Activated T-cell treated with anti-CD3 and anti-CD28 coated beads, Interleukin-2, amount 50 U/mL, for 72 hours (primary cell): ENCODE results near the gene CRPPA. TPM values are rescaled to one million over a fixed set of nuclear protein-coding genes. Genes with fewer than 3 reads are reported as not detected.

Source experiments
- ATAC-seq, 2 donors: fragments of 150-1000 bp; cut with Tn5 transposase; replicated peaks in 1 of 2; 2 replicates each; pipeline ENCODE4 v1.10.0; 2021; ENCODE audit warnings: moderate library complexity in 2 of 2, mild to moderate bottlenecking in 1 of 2
- DNase-seq, 2 donors: peaks; one replicate each; pipeline ENCODE4 v3.0.0; 2021 to 2022; ENCODE audit warnings: mixed read lengths in 1 of 2
- H3K27ac Mint-ChIP-seq: one replicate; pipeline ENCODE4 v1.8.0; 2022; ENCODE audit warnings: mild to moderate bottlenecking, moderate library complexity, mixed read lengths
- H3K27me3 Mint-ChIP-seq: one replicate; pipeline ENCODE4 v1.8.0; 2022; ENCODE audit warnings: low read depth, mixed read lengths
- H3K36me3 Mint-ChIP-seq, 2 donors: one replicate each; pipeline ENCODE4 v1.8.0; 2022; ENCODE audit warnings: mixed read lengths in 2 of 2, mild to moderate bottlenecking in 1 of 2; ENCODE audit not compliant: insufficient read depth in 2 of 2
- H3K4me1 Mint-ChIP-seq: one replicate; pipeline ENCODE4 v1.8.0; 2022; ENCODE audit warnings: low read depth, mixed read lengths
- H3K4me3 Mint-ChIP-seq, 2 donors: one replicate each; pipeline ENCODE4 v1.8.0; 2022; ENCODE audit warnings: mild to moderate bottlenecking in 2 of 2, mixed read lengths in 2 of 2, moderate library complexity in 2 of 2
- H3K9me3 Mint-ChIP-seq, 2 donors: one replicate each; pipeline ENCODE4 v1.8.0; 2022; ENCODE audit warnings: mixed read lengths in 2 of 2
- total RNA-seq, 2 donors: library from RNA; stranded (reverse); gene quantifications; one replicate each; pipeline ENCODE4 v1.2.3, GENCODE V29; 2022

The CRPPA gene
- total RNA-seq, 2 donors from 2014 or later, result 0.53 to 0.86 TPM

- Mint-ChIP-seq H3K27ac (no peak overlapping the region), H3K4me3 (no peak overlapping the region), H3K4me1 (no peaks in the 10 kb centered on the region), H3K27me3 (no peaks in the 10 kb centered on the region), H3K9me3 (no peaks in the 10 kb centered on the region), H3K36me3 (no peaks in the 10 kb centered on the region)
- ATAC-seq (no peak), DNase-seq (no peak)
Measured at GRCh38 chr7:16438988-16439387, 17.6 kb upstream of the CRPPA start.

GRCh38 chr7:16436306-16436705 is 15.0 kb upstream of the CRPPA start:
- Mint-ChIP-seq H3K4me3 (no peak overlapping the region), H3K9me3 (no peaks in the 10 kb centered on the region), H3K27me3 (no peaks in the 10 kb centered on the region), H3K4me1 (peaks cover 6% of the 10 kb centered on the region), H3K36me3 (no peaks in the 10 kb centered on the region), H3K27ac (no peak overlapping the region)
- ATAC-seq (no peak), DNase-seq (no peak)

GRCh38 chr7:16433568-16434122 is 12.3 kb upstream of the CRPPA start:
- no peak overlapping the region for H3K4me3 Mint-ChIP-seq
- DNase-seq (no peak), ATAC-seq (no peak)
- H3K27me3 Mint-ChIP-seq, result no peaks in the 10 kb centered on the region
- H3K36me3 Mint-ChIP-seq, result no peaks in the 10 kb centered on the region
- peaks cover 6% of the 10 kb centered on the region for H3K4me1 Mint-ChIP-seq
- H3K27ac Mint-ChIP-seq, result no peak overlapping the region
- no peaks in the 10 kb centered on the region for H3K9me3 Mint-ChIP-seq

GRCh38 chr7:16432425-16432731 is 11.0 kb upstream of the CRPPA start:
- Mint-ChIP-seq H3K36me3 (no peaks in the 10 kb centered on the region), H3K27ac (no peak overlapping the region), H3K9me3 (no peaks in the 10 kb centered on the region), H3K4me1 (peaks cover 6% of the 10 kb centered on the region), H3K4me3 (no peak overlapping the region), H3K27me3 (no peaks in the 10 kb centered on the region)
- DNase-seq (no peak), ATAC-seq (no peak)

- ATAC-seq, result peak; percentile 58 to 70
- Mint-ChIP-seq H3K4me3 (no peak overlapping the region), H3K27me3 (no peaks in the 10 kb centered on the region), H3K27ac (no peak overlapping the region), H3K9me3 (no peaks in the 10 kb centered on the region), H3K4me1 (peaks cover 6% of the 10 kb centered on the region), H3K36me3 (no peaks in the 10 kb centered on the region)
- peak; percentile 19 to 30 for DNase-seq
Measured at GRCh38 chr7:16431646-16432424, 10.5 kb upstream of the CRPPA start.

GRCh38 chr7:16430133-16430532 is 8.8 kb upstream of the CRPPA start:
- Mint-ChIP-seq H3K9me3 (no peaks in the 10 kb centered on the region), H3K27ac (no peak overlapping the region), H3K36me3 (no peaks in the 10 kb centered on the region), H3K27me3 (no peaks in the 10 kb centered on the region), H3K4me1 (peaks cover 6% of the 10 kb centered on the region), H3K4me3 (no peak overlapping the region)
- DNase-seq, result no peak
- peak in 1 of 2 donors; percentile 23 for ATAC-seq

GRCh38 chr7:16428672-16429071 is 7.3 kb upstream of the CRPPA start:
- no peaks in the 10 kb centered on the region for H3K27me3 Mint-ChIP-seq
- H3K27ac Mint-ChIP-seq, result no peak overlapping the region
- DNase-seq (no peak), ATAC-seq (no peak)
- peaks cover 4% of the 10 kb centered on the region for H3K4me1 Mint-ChIP-seq
- H3K9me3 Mint-ChIP-seq, result no peaks in the 10 kb centered on the region
- H3K36me3 Mint-ChIP-seq, result no peaks in the 10 kb centered on the region
- no peak overlapping the region for H3K4me3 Mint-ChIP-seq

- ATAC-seq, result no peak
- H3K36me3 Mint-ChIP-seq, result no peaks in the 10 kb centered on the region
Measured at GRCh38 chr7:16428182-16428581, 6.8 kb upstream of the CRPPA start.

GRCh38 chr7:16423761-16424160 is 2.4 kb upstream of the CRPPA start:
- Mint-ChIP-seq H3K27ac (no peak overlapping the region), H3K4me1 (peaks cover 16% of the 10 kb centered on the region), H3K9me3 (no peaks in the 10 kb centered on the region), H3K4me3 (no peak overlapping the region), H3K36me3 (no peaks in the 10 kb centered on the region), H3K27me3 (no peaks in the 10 kb centered on the region)
- no peak for ATAC-seq
- DNase-seq, result no peak

More at GRCh38 chr7:16428182-16428581, 6.8 kb upstream of the CRPPA start:
- DNase-seq, result no peak
- Mint-ChIP-seq H3K9me3 (no peaks in the 10 kb centered on the region), H3K4me3 (no peak overlapping the region), H3K27me3 (no peaks in the 10 kb centered on the region), H3K4me1 (no peaks in the 10 kb centered on the region), H3K27ac (no peak overlapping the region)

- Mint-ChIP-seq H3K27ac (peak overlapping the region; percentile 20), H3K4me1 (peaks cover 16% of the 10 kb centered on the region), H3K4me3 (peak overlapping the region in 1 of 2 donors; percentile 25), H3K27me3 (no peaks in the 10 kb centered on the region), H3K36me3 (peaks cover 0 to 3% of the 10 kb centered on the region in 2 donors), H3K9me3 (peaks cover 0 to 1% of the 10 kb centered on the region in 2 donors)
- ATAC-seq, result no peak
- no peak for DNase-seq
Measured at GRCh38 chr7:16422917-16423316, 1.6 kb upstream of the CRPPA start.

GRCh38 chr7:16422103-16422435 is 731 bp upstream of the CRPPA start:
- Mint-ChIP-seq H3K36me3 (peaks cover 0 to 5% of the 10 kb centered on the region in 2 donors), H3K4me1 (peaks cover 18% of the 10 kb centered on the region), H3K4me3 (peak overlapping the region; percentile 66 to 71), H3K27ac (peak overlapping the region; percentile 27), H3K9me3 (peaks cover 0 to 1% of the 10 kb centered on the region in 2 donors), H3K27me3 (no peaks in the 10 kb centered on the region)
- DNase-seq (no peak), ATAC-seq (no peak)

GRCh38 chr7:16420649-16421332 is 547 bp downstream of the CRPPA start:
- H3K4me1 Mint-ChIP-seq, result peaks cover 22% of the 10 kb centered on the region

GRCh38 chr7:16420329-16420648 is 1.0 kb downstream of the CRPPA start:
- Mint-ChIP-seq H3K27me3 (no peaks in the 10 kb centered on the region), H3K27ac (peak overlapping the region; percentile 88), H3K4me1 (peaks cover 22% of the 10 kb centered on the region), H3K4me3 (peak overlapping the region; percentile 92 to 93), H3K9me3 (peaks cover 0 to 1% of the 10 kb centered on the region in 2 donors), H3K36me3 (peaks cover 0 to 5% of the 10 kb centered on the region in 2 donors)
- ATAC-seq, result no peak
- no peak for DNase-seq

More at GRCh38 chr7:16420649-16421332, 547 bp downstream of the CRPPA start:
- Mint-ChIP-seq H3K4me3 (peak overlapping the region; percentile 92 to 93), H3K27me3 (no peaks in the 10 kb centered on the region), H3K27ac (peak overlapping the region; percentile 88), H3K36me3 (peaks cover 0 to 5% of the 10 kb centered on the region in 2 donors), H3K9me3 (peaks cover 0 to 1% of the 10 kb centered on the region in 2 donors)
- DNase-seq, result peak; percentile 85 to 88
- ATAC-seq, result peak; percentile 89 to 92
